DND-41 (cell line): ENCODE measurements around the gene TXNRD1.

Experiments used
- EZH2 ChIP-seq: IDR thresholded peaks from 3 replicates; pipeline ENCODE4 v1.6.1; 2012; ENCODE audit warnings: borderline replicate concordance, low read depth, mild to moderate bottlenecking, moderate library complexity, low read length, inconsistent platforms; ENCODE audit not compliant: severe bottlenecking
- TF ChIP-seq, protein P1 (sequence below): IDR thresholded peaks from 2 replicates; pipeline ENCODE4 v1.5.1; 2012; ENCODE audit warnings: borderline replicate concordance, low read length, moderate library complexity, mild to moderate bottlenecking; ENCODE audit not compliant: poor library complexity, severe bottlenecking; ENCODE audit errors: extremely low read depth

DNA sequence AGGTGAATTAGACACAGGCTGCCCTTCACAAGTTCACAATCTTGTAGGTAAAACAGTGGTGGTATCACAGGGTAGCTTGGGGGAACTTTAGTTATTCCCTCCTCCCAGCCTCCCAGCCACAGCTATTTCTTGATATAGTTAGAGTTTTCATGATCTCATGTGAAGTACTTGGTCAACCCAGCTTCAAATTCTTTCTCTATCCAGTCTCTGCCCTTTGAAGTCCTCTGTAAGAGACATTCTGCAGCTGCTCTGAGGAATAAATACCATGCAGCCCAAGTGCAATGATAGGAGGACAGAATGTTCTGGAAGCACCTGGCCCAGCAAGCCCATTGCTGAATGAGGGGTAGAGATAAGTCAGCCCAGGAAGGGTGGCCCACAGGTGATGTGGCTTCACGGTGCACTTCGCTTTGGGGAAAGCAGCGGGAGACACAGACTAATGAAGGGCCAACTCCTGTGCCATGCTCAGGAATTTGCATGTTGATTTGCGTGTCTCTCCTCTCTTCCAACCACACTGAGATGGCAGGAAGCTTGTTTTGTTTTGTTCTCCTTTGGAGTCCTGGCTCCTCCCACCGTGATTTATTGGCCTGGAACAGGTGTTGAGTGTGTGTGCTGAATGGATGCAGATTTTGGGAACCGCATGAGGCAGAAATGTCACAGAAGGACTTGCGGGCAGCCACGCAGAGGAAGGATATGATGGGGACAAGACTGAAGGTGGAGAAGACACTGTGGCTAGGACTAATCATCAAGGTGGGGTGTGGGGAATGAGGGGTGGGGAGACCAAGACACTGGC is 8.0 kb upstream of the TXNRD1 start:
- TF ChIP-seq, protein P1, sequence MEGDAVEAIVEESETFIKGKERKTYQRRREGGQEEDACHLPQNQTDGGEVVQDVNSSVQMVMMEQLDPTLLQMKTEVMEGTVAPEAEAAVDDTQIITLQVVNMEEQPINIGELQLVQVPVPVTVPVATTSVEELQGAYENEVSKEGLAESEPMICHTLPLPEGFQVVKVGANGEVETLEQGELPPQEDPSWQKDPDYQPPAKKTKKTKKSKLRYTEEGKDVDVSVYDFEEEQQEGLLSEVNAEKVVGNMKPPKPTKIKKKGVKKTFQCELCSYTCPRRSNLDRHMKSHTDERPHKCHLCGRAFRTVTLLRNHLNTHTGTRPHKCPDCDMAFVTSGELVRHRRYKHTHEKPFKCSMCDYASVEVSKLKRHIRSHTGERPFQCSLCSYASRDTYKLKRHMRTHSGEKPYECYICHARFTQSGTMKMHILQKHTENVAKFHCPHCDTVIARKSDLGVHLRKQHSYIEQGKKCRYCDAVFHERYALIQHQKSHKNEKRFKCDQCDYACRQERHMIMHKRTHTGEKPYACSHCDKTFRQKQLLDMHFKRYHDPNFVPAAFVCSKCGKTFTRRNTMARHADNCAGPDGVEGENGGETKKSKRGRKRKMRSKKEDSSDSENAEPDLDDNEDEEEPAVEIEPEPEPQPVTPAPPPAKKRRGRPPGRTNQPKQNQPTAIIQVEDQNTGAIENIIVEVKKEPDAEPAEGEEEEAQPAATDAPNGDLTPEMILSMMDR = no peak
- TF ChIP-seq EZH2 = no peak
